IMR-90 (cell line): ENCODE data around the gene CMTM7. TPM values are rescaled to one million over a fixed set of nuclear protein-coding genes. Genes with fewer than 3 reads are reported as not detected.

Source experiments
- ATAC-seq: fragments of 200-7000 bp; cut with Tn5 transposase; 2 replicates; pipeline ENCODE4 v1.9.1; 2020; ENCODE audit warnings: low read depth, mild to moderate bottlenecking, moderate library complexity
- BruUV-seq: library from RNA; stranded (reverse); fragments of 400-500 nt; replicated peaks from 2 replicates; lab custom pipeline; 2021; lab: Mats Ljungman, UMichigan
- CTCF ChIA-PET: fragments of 300-600 bp; formaldehyde crosslinking; extraction: SDS; loops from one replicate; lab custom pipeline; 2021; ENCODE audit warnings: antibody characterized with exemption; lab: Yijun Ruan, JAX
- POLR2A ChIA-PET: fragments of 300-600 bp; sonication (Branson Sonifier 250); formaldehyde crosslinking; loops from one replicate; lab custom pipeline; 2022; ENCODE audit warnings: antibody characterized with exemption; ENCODE audit not compliant: unreplicated experiment; lab: Charles Lee
- DNase-seq: peaks from one replicate; pipeline ENCODE4 v3.0.0; 2013
- H2AFZ ChIP-seq: replicated peaks from 2 replicates; pipeline ENCODE3; 2013; ENCODE audit warnings: low read length, mild to moderate bottlenecking; ENCODE audit not compliant: poor library complexity
- H2AK5ac ChIP-seq: 2 replicates; pipeline ENCODE4 v1.6.1; 2013; ENCODE audit warnings: low read depth, low read length, inconsistent platforms
- H2AK9ac ChIP-seq: replicated peaks from 2 replicates; pipeline ENCODE3; 2013; ENCODE audit warnings: mild to moderate bottlenecking, low read depth, low read length, moderate library complexity; ENCODE audit not compliant: poor library complexity
- H2BK120ac ChIP-seq: 2 replicates; pipeline ENCODE4 v1.6.1; 2013; ENCODE audit warnings: low read depth, low read length, inconsistent platforms
- H2BK15ac ChIP-seq: 3 replicates; pipeline ENCODE4 v1.6.1; 2013; ENCODE audit warnings: low read depth, low read length, inconsistent platforms
- H2BK20ac ChIP-seq: 2 replicates; pipeline ENCODE4 v1.6.1; 2013; ENCODE audit warnings: low read depth, mild to moderate bottlenecking, inconsistent platforms, low read length, moderate library complexity
- H2BK5ac ChIP-seq: 2 replicates; pipeline ENCODE4 v1.6.1; 2013; ENCODE audit warnings: mild to moderate bottlenecking, low read depth, low read length, inconsistent platforms; ENCODE audit not compliant: poor library complexity, severe bottlenecking
- H3K14ac ChIP-seq: replicated peaks from 2 replicates; pipeline ENCODE4 v1.6.1; 2013; ENCODE audit warnings: low read depth, low read length, inconsistent platforms
- H3K18ac ChIP-seq: 2 replicates; pipeline ENCODE4 v1.6.1; 2013; ENCODE audit warnings: low read depth, low read length, control low read depth
- H3K23ac ChIP-seq: 2 replicates; pipeline ENCODE4 v1.6.1; 2013; ENCODE audit warnings: low read depth, low read length, inconsistent platforms
- H3K27ac ChIP-seq: 2 replicates; pipeline ENCODE4 v1.5.1; 2013; ENCODE audit warnings: mild to moderate bottlenecking, control low read depth, low read length; ENCODE audit not compliant: insufficient read depth
- H3K27me3 ChIP-seq: 2 replicates; pipeline ENCODE4 v1.6.1; 2013; ENCODE audit warnings: low read length; ENCODE audit not compliant: control insufficient read depth, insufficient read depth
- H3K36me3 ChIP-seq: 2 replicates; pipeline ENCODE4 v1.6.1; 2013; ENCODE audit warnings: low read length, mixed read lengths; ENCODE audit not compliant: control insufficient read depth, insufficient read depth
- H3K4ac ChIP-seq: 2 replicates; pipeline ENCODE4 v1.6.1; 2013; ENCODE audit warnings: low read depth, low read length, inconsistent platforms
- H3K4me1 ChIP-seq: 2 replicates; pipeline ENCODE4 v1.6.1; 2013; ENCODE audit warnings: low read length, mixed read lengths; ENCODE audit not compliant: control insufficient read depth, insufficient read depth
- H3K4me2 ChIP-seq: 2 replicates; pipeline ENCODE4 v1.6.1; 2013; ENCODE audit warnings: low read depth, mild to moderate bottlenecking, control low read depth, low read length, moderate library complexity
- H3K4me3 ChIP-seq: 2 replicates; pipeline ENCODE4 v1.5.1; 2013; ENCODE audit warnings: low read depth, mild to moderate bottlenecking, control low read depth, low read length, moderate library complexity; ENCODE audit not compliant: insufficient read depth
- H3K56ac ChIP-seq: 2 replicates; pipeline ENCODE4 v1.6.1; 2013; ENCODE audit warnings: low read length, inconsistent platforms; ENCODE audit not compliant: insufficient read depth; ENCODE audit errors: extremely low read depth
- H3K79me1 ChIP-seq, 2 experiments: 2 replicates each; pipeline ENCODE4 v1.6.1; 2013; ENCODE audit warnings: low read length in 2 of 2, inconsistent platforms in 1 of 2, low read depth in 1 of 2
- H3K9ac ChIP-seq: 2 replicates; pipeline ENCODE4 v1.6.1; 2013; ENCODE audit warnings: low read depth, low read length, control low read depth
- H3K9me1 ChIP-seq: 2 replicates; pipeline ENCODE4 v1.6.1; 2013; ENCODE audit warnings: low read length, inconsistent platforms; ENCODE audit not compliant: insufficient read depth
- H3K9me3 ChIP-seq: 2 replicates; pipeline ENCODE4 v1.6.1; 2013; ENCODE audit warnings: low read length; ENCODE audit not compliant: control insufficient read depth, insufficient read depth
- H4K20me1 ChIP-seq: 2 replicates; pipeline ENCODE4 v1.6.1; 2013; ENCODE audit warnings: low read length, inconsistent platforms; ENCODE audit not compliant: insufficient read depth
- H4K5ac ChIP-seq: 2 replicates; pipeline ENCODE4 v1.6.1; 2013; ENCODE audit warnings: mild to moderate bottlenecking, low read depth, low read length, control low read depth
- H4K8ac ChIP-seq, 2 experiments: 2 replicates each; pipeline ENCODE4 v1.6.1; 2013; ENCODE audit warnings: low read depth in 2 of 2, low read length in 2 of 2, control low read depth in 1 of 2, inconsistent platforms in 1 of 2
- H4K91ac ChIP-seq: 2 replicates; pipeline ENCODE4 v1.6.1; 2013; ENCODE audit warnings: low read depth, low read length, inconsistent platforms; ENCODE audit not compliant: insufficient read depth
- BHLHE40 ChIP-seq: fragments of 150-350 bp; IDR thresholded peaks from 2 replicates; pipeline ENCODE4 v1.6.1; 2016; ENCODE audit warnings: mild to moderate bottlenecking, low read depth, low read length
- CEBPB ChIP-seq: IDR thresholded peaks from 2 replicates; pipeline ENCODE4 v1.6.1; 2012; ENCODE audit warnings: low read depth, low read length, improper control_type of control experiment
- CHD1 ChIP-seq: IDR thresholded peaks from 2 replicates; pipeline ENCODE4 v1.6.1; 2012; ENCODE audit warnings: low read depth, low read length, improper control_type of control experiment
- CTCF ChIP-seq: conservative IDR thresholded peaks from 2 replicates; pipeline ENCODE4 v1.5.1; 2012; ENCODE audit warnings: mild to moderate bottlenecking, low read depth, low read length, improper control_type of control experiment
- ELK1 ChIP-seq: fragments of 150-350 bp; IDR thresholded peaks from 2 replicates; pipeline ENCODE4 v1.6.1; 2016; ENCODE audit warnings: low read depth, mild to moderate bottlenecking, low read length, moderate library complexity, borderline replicate concordance
- FOS ChIP-seq: fragments of 150-350 bp; IDR thresholded peaks from 2 replicates; pipeline ENCODE4 v1.6.1; 2016; ENCODE audit warnings: low read depth, low read length
- MAFK ChIP-seq: IDR thresholded peaks from 2 replicates; pipeline ENCODE4 v1.6.1; 2012; ENCODE audit warnings: low read depth, low read length, improper control_type of control experiment
- MAZ ChIP-seq: IDR thresholded peaks from 2 replicates; pipeline ENCODE4 v1.6.1; 2012; ENCODE audit warnings: low read depth, mild to moderate bottlenecking, low read length, improper control_type of control experiment, moderate library complexity, borderline replicate concordance
- MXI1 ChIP-seq: IDR thresholded peaks from 2 replicates; pipeline ENCODE4 v1.6.1; 2012; ENCODE audit warnings: low read depth, mild to moderate bottlenecking, low read length, moderate library complexity, borderline replicate concordance
- NFE2L2 ChIP-seq: fragments of 150-350 bp; IDR thresholded peaks from 2 replicates; pipeline ENCODE4 v1.6.1; 2016; ENCODE audit warnings: low read depth, mild to moderate bottlenecking, low read length
- POLR2A ChIP-seq: IDR thresholded peaks from 2 replicates; pipeline ENCODE4 v1.6.1; 2012; ENCODE audit warnings: mild to moderate bottlenecking, low read depth, low read length
- RAD21 ChIP-seq: IDR thresholded peaks from 2 replicates; pipeline ENCODE4 v1.6.1; 2012; ENCODE audit warnings: low read length, improper control_type of control experiment
- RCOR1 ChIP-seq: IDR thresholded peaks from 2 replicates; pipeline ENCODE4 v1.6.1; 2012; ENCODE audit warnings: mild to moderate bottlenecking, low read length, improper control_type of control experiment; ENCODE audit not compliant: insufficient replicate concordance
- RFX5 ChIP-seq: IDR thresholded peaks from 2 replicates; pipeline ENCODE4 v1.8.0; 2012; ENCODE audit warnings: low read depth, mild to moderate bottlenecking, low read length, moderate library complexity
- SMC3 ChIP-seq: fragments of 150-350 bp; IDR thresholded peaks from 2 replicates; pipeline ENCODE4 v1.6.1; 2016; ENCODE audit warnings: low read depth, mild to moderate bottlenecking, antibody characterized with exemption, low read length, moderate library complexity
- USF2 ChIP-seq: fragments of 150-350 bp; IDR thresholded peaks from 2 replicates; pipeline ENCODE4 v1.6.1; 2017; ENCODE audit warnings: mild to moderate bottlenecking, antibody characterized with exemption, low read length, low read depth
- WGBS, 2 experiments: methylation state at CpG; one replicate each; pipeline versions ENCODE4 v1.1.5 to v1.1.7; 2013; ENCODE audit warnings: missing lambda C conversion rate in 2 of 2; ENCODE audit not compliant: insufficient read length in 1 of 2; ENCODE audit errors: extremely low coverage in 2 of 2; 5-methylcytosine and 5-hydroxymethylcytosine counted together
- dilution Hi-C: fragments of 300-500 bp; cut with HindIII; formaldehyde crosslinking; loops from one replicate; pipeline ENCODE4 v1.14.3; 2018; ENCODE audit warnings: low sequenced_read_pairs; ENCODE audit not compliant: unreplicated experiment
- in situ Hi-C: fragments of 300-500 bp; cut with MboI; formaldehyde crosslinking; loops from 3 replicates; pipeline ENCODE4 v1.14.3; 2019; ENCODE audit warnings: low sequenced_read_pairs, inconsistent platforms, mixed read lengths
- intact Hi-C: fragments of 100-400 bp; cut with micrococcal nuclease; formaldehyde crosslinking; loops from 2 replicates; pipeline ENCODE4 v1.10.0; 2022
- polyA plus RNA-seq, 3 experiments: library from polyadenylated mRNA; depleted of rRNA; stranded (reverse); fragments of >200 nt; gene quantifications; 2 replicates each; pipeline ENCODE4 v1.2.3, GENCODE V29; 2012; ENCODE audit warnings: low replicate concordance in 1 of 3
- total RNA-seq: library from RNA; depleted of rRNA; stranded (reverse); fragments of >200 nt; gene quantifications from 2 replicates; pipeline ENCODE4 v1.2.3, GENCODE V29; 2012

The CMTM7 gene
- total and polyA plus RNA-seq, 2 of the 4 experiments (the other 2 are of a cell fraction) = 3.4 to 31.4 TPM

- Histone ChIP-seq H3K4me2 (no peak overlapping the region), H3K14ac (no peak overlapping the region), H3K27me3 (peaks cover 18% of the 10 kb centered on the region), H3K56ac (no peak overlapping the region), H2BK5ac (no peak overlapping the region), H3K23ac (no peak overlapping the region), H3K4ac (no peak overlapping the region), H3K4me1 (no peaks in the 10 kb centered on the region), H3K18ac (no peak overlapping the region), H2BK20ac (no peak overlapping the region), H4K20me1 (no peaks in the 10 kb centered on the region), H3K36me3 (no peaks in the 10 kb centered on the region), H4K8ac (no peak overlapping the region), H3K79me1 (peaks cover 2 to 8% of the 10 kb centered on the region in 2 experiments; a peak in 3 of 4 replicates), H3K27ac (no peak overlapping the region), H3K4me3 (no peak overlapping the region), H2AFZ (no peak overlapping the region), H2BK15ac (no peak overlapping the region), H3K9ac (no peak overlapping the region), H3K9me1 (no peaks in the 10 kb centered on the region), H4K91ac (no peak overlapping the region), H2AK9ac (no peak overlapping the region), H4K5ac (no peak overlapping the region), H3K9me3 (peaks cover 4% of the 10 kb centered on the region), H2BK120ac (no peak overlapping the region), H2AK5ac (no peak overlapping the region)
- TF ChIP-seq FOS (no peak), CEBPB (no peak), MAFK (no peak), NFE2L2 (no peak), RFX5 (no peak), SMC3 (no peak), CTCF (no peak), POLR2A (no peak), BHLHE40 (no peak), MXI1 (no peak), ELK1 (no peak), CHD1 (no peak), MAZ (no peak), RAD21 (no peak), USF2 (no peak), RCOR1 (no peak)
- intact Hi-C loops = no loop called here
- ATAC-seq = no peak
- POLR2A ChIA-PET = no interaction called here
- 80% methylated on average over 1 of the region's 2 CpGs; no CpG with 5 or more reads in 1 of the 2 experiments for WGBS, 2 experiments
- DNase-seq = no peak
- dilution Hi-C loops = no loop called here
- BruUV-seq = no TSS peak
- CTCF ChIA-PET = interaction anchor here (1.1 kb wide), 1 partner anchor 13 kb away, joined by 3 read pairs; no protein-coding TSS in a partner anchor
- in situ Hi-C loops = loop anchor here (25.0 kb wide), 1 partner anchor 275 kb away; no protein-coding TSS in a partner anchor
Observed at GRCh38 chr3:32387512-32387911, 4.1 kb upstream of the CMTM7 start.
